A549 treated with AZD2906 at 1 μM for 4 hours (cell line): ENCODE results near the gene TRIM50. TPM values are rescaled to one million over a fixed set of nuclear protein-coding genes. Genes with fewer than 3 reads are reported as not detected.

Experiments
- total RNA-seq: library from RNA; stranded (reverse); fragments of 200-300 nt; extraction: Qiagen RNA extraction; gene quantifications from 5 replicates; pipeline ENCODE4 v1.2.3, GENCODE V29; 2022

The TRIM50 gene
- not detected in 5 replicates for total RNA-seq

DNA sequence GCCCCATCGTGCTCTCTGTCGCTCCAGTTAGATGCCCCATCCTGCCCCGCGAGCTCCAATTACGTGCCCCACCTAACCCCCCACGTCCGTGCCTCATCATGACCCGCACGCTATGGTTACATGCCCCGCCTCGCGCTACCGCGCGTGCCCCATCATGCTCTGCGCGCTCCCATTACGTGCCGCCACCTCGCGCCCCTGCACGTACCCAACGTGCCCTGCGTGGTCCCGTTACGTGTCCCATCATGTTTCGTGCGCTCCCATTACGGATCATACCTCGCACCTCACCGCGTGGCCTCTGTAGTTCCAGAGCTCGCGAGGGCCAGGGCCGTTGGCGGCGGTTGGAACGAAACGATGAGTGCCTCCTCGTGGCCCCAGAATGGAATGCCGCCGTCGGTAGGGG, at the start of gene TRIM50, which contains the start of gene FKBP6:
TSS of gene TRIM50 (minus strand) at position 161 of the 400 bp plus-strand sequence. CDS start 3,295 bp downstream, outside the sequence.
TSS of gene FKBP6 (plus strand) at position 240 of the 400 bp plus-strand sequence. CDS start 268 bp downstream, outside the sequence.

DNA sequence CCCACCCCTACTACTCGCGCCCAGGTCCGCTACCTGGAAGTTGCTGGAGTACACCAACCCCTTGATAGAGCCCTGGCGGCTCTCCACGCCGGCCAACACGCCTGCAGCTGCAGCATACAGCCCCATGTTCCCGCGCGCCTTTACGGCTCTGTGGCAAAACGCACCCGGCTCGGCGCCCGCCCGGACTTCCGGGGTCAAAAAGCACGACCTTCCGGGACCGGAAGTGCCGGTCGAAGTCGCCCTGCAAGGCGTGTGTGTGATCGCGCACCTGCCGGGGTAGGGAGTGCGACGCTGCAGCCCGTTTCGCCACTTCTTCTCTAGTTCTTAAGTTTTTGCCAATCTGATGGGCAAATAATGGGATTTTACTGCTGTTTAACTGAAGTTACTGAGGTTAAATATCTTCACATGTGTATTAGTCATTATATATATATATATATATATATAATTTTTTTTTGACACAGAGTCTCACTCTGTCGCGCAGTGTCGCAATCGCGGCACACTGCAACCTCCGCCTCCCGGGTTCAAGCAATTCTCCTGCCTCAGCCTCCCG, 19.1 kb downstream of the TRIM50 start, which contains the start of gene NSUN5:
TSS of gene NSUN5 (minus strand) at position 162 of the 550 bp plus-strand sequence. CDS start at position 126, 36 bp downstream.

Other genes with a start within 250 kb of the TRIM50 start
- not detected in 5 replicates for gene SPDYE9, start 242.0 kb downstream of the TRIM50 start, total RNA-seq
- gene NSUN5, start 19.3 kb downstream of the TRIM50 start, total RNA-seq, result 54.4 to 71.2 TPM (median 68.9 TPM) in 5 replicates
- gene FKBP6, start 79 bp upstream of the TRIM50 start, total RNA-seq, result not detected in 5 replicates
- 1.3 to 2.3 TPM (median 2.0 TPM) in 5 replicates for gene FZD9, start 105.7 kb upstream of the TRIM50 start, total RNA-seq
- gene BAZ1B, start 194.2 kb upstream of the TRIM50 start, total RNA-seq, result 48.9 to 66.0 TPM (median 55.1 TPM) in 5 replicates
- 62.0 to 74.0 TPM (median 68.5 TPM) in 5 replicates for gene BCL7B, start 229.6 kb upstream of the TRIM50 start, total RNA-seq